GM12878 (cell line): ENCODE data around the gene PSMD13.

ENCODE experiments used
- JUND ChIP-seq: IDR thresholded peaks from 2 replicates; pipeline ENCODE4 v1.6.1; 2012; ENCODE audit warnings: low read depth, mild to moderate bottlenecking, low read length, improper control_type of control experiment, moderate library complexity
- SMAD1 ChIP-seq: fragments of 450-650 bp; IDR thresholded peaks from 2 replicates; pipeline ENCODE4 v1.6.1; 2018; ENCODE audit warnings: mild to moderate bottlenecking, low read depth; ENCODE audit not compliant: partially characterized antibody
- TF ChIP-seq, protein P1 (sequence below), 3 experiments: IDR thresholded peaks in 2 of 3; conservative IDR thresholded peaks in 1 of 3; 2 replicates each; pipeline ENCODE4 v1.5.1; 2011; ENCODE audit warnings: low read depth in 3 of 3, low read length in 3 of 3, mild to moderate bottlenecking in 3 of 3, control low read depth in 2 of 3, moderate library complexity in 2 of 3, inconsistent platforms in 1 of 3, mixed read lengths in 1 of 3; ENCODE audit not compliant: control insufficient read depth in 2 of 3, insufficient read depth in 1 of 3; ENCODE audit errors: extremely low read depth in 1 of 3

GRCh38 chr11:253886-254270 is 17.1 kb downstream of the PSMD13 start:
- TF ChIP-seq, protein P1, sequence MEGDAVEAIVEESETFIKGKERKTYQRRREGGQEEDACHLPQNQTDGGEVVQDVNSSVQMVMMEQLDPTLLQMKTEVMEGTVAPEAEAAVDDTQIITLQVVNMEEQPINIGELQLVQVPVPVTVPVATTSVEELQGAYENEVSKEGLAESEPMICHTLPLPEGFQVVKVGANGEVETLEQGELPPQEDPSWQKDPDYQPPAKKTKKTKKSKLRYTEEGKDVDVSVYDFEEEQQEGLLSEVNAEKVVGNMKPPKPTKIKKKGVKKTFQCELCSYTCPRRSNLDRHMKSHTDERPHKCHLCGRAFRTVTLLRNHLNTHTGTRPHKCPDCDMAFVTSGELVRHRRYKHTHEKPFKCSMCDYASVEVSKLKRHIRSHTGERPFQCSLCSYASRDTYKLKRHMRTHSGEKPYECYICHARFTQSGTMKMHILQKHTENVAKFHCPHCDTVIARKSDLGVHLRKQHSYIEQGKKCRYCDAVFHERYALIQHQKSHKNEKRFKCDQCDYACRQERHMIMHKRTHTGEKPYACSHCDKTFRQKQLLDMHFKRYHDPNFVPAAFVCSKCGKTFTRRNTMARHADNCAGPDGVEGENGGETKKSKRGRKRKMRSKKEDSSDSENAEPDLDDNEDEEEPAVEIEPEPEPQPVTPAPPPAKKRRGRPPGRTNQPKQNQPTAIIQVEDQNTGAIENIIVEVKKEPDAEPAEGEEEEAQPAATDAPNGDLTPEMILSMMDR (IDR thresholded peaks at IDR 0.05 in 2 of 3, conservative IDR thresholded peaks at IDR 0.05 in 1 of 3; ENCODE audit: control insufficient read depth in 2 of 3, extremely low read depth in 1 of 3, insufficient read depth in 1 of 3, low read depth in 3 of 3, low read length in 3 of 3) = no peak
- no peak for TF ChIP-seq SMAD1
- TF ChIP-seq JUND = no peak
